Fibroblast of skin of left quadriceps (primary cell): ENCODE data around the gene PTPRR.
A peak's percentile ranks its signal among the peaks of the same experiment; 100 is the strongest.

ENCODE experiments used
- DNase-seq, 2 experiments: peaks; one replicate each; pipeline ENCODE4 v3.0.0-alpha.2; 2013; ENCODE audit warnings: low read depth in 2 of 2

Gene PTPRR

GRCh38 chr12:70796989-70797388 is 123.5 kb downstream of the PTPRR start:
- DNase-seq, result no peak

DNA sequence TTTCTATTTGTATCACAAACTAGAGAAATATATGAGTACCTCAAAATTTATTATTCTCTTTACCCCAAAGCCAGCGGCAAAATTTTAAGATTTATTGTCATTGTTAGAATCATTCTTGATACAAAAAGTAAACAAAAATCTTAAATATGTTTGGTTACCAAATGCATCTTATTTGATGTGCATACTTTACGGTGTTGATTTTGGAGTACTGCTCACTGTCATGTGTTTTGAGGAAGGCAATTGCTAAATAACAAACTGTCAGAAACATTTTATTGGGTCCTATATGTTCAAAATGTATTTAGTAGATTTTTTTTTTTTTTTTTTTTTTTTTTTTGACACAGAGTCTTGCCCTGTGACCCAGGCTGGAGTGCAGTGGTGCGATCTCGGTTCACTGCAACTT is 124.9 kb downstream of the PTPRR start:
- DNase-seq, result no peak

DNA sequence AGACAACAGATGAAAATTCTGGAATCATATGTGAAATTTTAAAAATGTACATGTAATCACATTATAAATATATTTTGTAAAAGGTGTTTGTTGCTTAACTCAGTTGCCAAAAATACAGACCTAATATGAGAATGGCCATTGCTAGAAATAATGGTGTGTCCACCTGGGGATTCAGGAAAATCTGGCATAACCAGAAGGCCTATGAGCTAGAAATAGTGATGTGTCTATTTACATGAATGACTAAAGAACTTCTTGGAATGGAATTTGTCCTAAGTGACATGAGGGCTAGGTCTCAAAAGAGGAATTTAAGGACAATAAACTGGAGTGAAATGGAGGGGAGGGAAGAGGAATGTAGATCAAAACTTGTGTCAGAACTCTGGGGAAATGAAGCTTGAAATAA is 126.4 kb downstream of the PTPRR start:
- no peak for DNase-seq

GRCh38 chr12:70788774-70789173 is 131.8 kb downstream of the PTPRR start:
- no peak for DNase-seq

- DNase-seq, result no peak
Measured at GRCh38 chr12:70787612-70788011, 132.9 kb downstream of the PTPRR start.

DNA sequence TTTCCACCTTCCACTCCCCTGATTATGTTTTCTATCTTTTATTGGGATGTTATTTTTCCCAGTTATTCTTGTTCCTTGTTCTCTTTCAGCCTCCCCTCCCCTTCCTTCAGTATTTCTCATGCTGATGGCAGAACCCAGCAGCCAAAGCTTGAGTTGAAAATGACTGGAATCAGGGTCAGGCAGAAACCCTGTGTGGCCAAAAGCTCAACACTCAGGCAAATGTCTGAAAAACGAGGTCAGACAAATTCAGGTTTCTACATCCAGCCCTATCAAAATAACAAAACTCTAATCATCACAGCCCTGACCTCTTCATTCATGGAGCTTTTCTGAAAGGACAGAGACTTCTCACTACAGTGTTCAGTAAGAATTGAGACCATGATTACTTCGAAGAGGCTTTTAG is 134.6 kb downstream of the PTPRR start:
- no peak for DNase-seq

GRCh38 chr12:70784042-70784668 is 136.4 kb downstream of the PTPRR start:
- DNase-seq, result no peak

GRCh38 chr12:70783455-70783854 is 137.1 kb downstream of the PTPRR start:
- no peak for DNase-seq

- DNase-seq, result no peak
Measured at GRCh38 chr12:70779250-70779649, 141.3 kb downstream of the PTPRR start.

GRCh38 chr12:70774055-70774454 is 146.5 kb downstream of the PTPRR start:
- DNase-seq, result peak; percentile 12 to 15

GRCh38 chr12:70772836-70773235 is 147.7 kb downstream of the PTPRR start:
- DNase-seq, result no peak

DNA sequence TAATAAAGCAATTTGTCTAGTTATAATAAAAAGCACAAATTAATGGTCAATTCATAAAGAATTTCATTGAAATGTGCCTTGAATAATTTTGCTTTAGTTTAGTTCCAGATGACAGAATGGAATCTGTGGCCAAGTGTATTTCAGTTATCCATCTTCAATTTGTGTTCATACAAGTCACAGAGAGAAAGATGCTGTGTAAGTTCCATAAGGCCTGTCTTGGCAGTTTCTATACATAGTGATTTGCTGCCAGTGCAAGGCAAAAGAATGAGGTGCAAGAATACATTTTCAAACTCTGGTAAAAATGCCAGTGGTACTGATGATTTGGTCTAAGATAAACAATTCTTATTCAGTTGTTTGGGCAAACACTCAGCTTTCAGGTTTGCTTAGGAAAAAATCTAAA is 149.0 kb downstream of the PTPRR start:
- DNase-seq, result no peak

- DNase-seq, result no peak
Measured at GRCh38 chr12:70763666-70764065, 156.9 kb downstream of the PTPRR start.

GRCh38 chr12:70762000-70762399 is 158.5 kb downstream of the PTPRR start:
- no peak for DNase-seq

DNA sequence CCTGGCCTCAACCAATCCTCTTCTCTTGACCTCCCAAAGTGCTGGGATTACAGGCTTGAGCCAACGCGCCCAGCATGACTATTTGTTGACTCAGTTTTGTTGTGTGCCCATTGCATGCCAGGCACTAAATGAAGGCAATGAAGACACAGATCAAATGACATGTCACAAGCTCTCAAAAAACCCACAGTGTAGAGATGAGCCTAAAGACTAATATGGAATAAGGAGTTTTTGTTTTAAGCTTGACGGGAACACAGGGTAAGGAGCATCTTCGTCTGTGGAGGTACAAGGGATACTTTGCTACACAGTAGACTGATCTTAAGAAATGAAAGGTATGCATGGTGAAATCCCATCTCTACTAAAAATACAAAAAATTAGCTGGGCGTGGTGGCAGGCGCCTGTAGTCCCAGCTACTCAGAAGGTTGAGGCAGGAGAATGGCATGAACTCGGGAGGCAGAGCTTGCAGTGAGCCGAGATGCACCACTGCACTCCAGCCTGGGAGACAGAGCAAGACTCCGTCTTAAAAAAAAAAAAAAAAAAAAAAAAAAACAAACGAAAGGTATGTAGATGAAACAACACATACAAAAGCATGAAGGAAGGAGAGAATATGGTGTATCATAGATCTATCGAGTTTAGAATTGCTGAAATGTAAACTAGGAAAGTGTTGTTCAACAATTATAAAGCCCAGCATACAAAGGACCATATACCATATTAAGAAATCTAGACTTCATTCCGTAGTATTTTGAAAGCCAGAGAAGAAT is 161.2 kb downstream of the PTPRR start:
- no peak for DNase-seq

DNA sequence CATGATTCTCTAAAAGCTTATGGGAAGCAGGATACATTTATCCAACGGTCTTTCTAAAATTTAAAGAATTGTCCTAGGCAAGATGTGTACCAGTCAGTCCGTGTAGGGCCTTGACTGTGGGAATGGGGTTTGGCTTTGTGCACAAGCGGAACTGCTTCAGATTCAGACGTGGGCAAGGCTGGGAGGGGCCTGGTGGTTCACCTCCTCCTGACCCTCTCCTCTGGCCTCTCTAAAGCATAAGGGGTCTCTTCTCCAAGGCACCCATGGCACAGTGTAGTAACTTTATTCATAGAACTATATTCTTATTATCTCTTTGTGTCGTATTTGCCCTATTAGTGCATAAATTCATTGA is 162.1 kb downstream of the PTPRR start:
- no peak for DNase-seq

GRCh38 chr12:70757830-70758493 is 162.6 kb downstream of the PTPRR start:
- no peak for DNase-seq

DNA sequence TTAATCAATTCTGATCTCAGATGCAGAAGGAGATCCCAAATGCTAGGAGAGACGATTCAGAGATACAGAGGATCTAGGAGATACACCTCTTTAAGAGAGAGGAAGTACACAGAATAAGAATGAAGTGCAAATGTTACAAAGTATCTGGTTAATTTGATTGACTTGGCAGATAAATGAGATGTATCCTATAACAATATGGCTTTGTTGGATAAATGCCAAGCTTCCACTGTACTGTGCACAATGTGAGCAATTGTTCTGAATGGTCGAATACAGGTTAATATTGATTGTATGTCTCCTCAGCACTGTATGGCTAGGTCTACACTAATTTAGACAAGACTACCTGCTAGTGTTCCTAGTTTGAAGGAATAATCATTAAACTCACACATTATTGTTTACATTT is 163.7 kb downstream of the PTPRR start:
- DNase-seq, result no peak

DNA sequence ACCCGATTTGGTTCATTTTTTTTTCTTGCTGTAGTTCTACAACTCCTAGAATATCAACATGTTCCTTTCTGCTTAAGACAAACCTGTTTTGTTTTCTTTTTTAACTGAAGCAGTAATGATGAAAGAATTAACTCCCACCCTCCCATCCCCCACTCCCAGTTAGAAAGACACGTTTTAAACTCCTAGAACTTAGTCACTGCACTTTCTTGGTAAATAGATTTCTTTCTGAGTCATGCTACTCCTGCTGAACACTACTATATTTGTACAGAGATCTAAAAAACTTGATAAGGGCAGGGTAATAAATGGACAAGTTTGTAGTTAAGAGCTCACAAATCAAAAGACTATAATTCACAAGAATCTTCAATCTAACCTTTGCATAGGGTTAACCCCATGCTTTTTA is 164.4 kb downstream of the PTPRR start:
- DNase-seq, result peak; percentile 31 to 33

GRCh38 chr12:70754330-70754741 is 166.2 kb downstream of the PTPRR start:
- DNase-seq, result no peak

GRCh38 chr12:70752327-70752726 is 168.2 kb downstream of the PTPRR start:
- DNase-seq, result no peak

DNA sequence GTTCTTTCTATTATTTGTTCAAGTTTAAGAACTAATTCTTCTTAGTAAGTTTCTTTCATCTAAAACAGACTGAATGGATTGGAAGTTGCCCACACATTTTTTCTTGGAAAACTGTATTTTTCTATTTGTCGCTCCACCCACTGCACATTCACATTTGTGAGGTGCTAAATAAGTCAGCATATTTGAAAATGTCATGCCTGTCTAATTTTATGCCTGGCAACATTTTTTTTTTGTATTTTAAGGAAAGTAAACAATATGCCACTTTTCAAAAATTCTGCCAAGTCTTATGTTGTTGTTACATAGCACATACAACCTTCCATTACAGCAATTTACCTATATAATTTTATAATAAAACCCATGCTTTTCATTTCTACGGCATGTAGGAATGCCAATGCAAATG is 170.6 kb downstream of the PTPRR start:
- DNase-seq, result no peak

DNA sequence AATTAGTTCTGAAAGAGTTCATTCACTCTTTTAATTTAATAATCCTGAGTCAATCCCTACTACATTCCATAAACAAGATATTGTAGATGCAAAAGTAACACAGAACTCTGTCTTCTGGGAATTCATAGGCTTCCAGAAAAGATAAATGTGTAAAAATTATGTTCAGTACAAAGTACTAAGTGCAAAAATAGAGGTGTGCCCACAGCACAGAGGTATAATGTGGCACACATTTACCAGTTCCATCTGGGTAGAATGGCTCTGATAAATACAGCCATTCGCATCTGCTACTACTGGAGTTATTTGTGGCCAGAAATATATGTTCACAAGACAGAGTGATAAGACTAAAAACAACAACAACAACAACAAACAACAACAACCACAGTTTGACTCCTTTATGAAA is 171.7 kb downstream of the PTPRR start:
- DNase-seq, result no peak
